ENCODE data around the gene XPNPEP2. TPM values are rescaled to one million over a fixed set of nuclear protein-coding genes. Genes with fewer than 3 reads are reported as not detected.

XPNPEP2 gene
- total and polyA plus RNA-seq, 5 donors = 1.3 to 4.1 (median 2.5) TPM

- DNase-seq (peak; percentile 37 to 70 (median 69)), ATAC-seq (peak; percentile 50 to 51)
- 62% methylated on average over 8 of the region's 8 CpGs for WGBS
- Histone ChIP-seq H3K27ac (ENCODE audit: low read length) (no peak overlapping the region), H3K4me3 (ENCODE audit: low read length) (no peak overlapping the region), H3K4me1 (ENCODE audit: control insufficient read depth, insufficient read depth, low read length) (no peaks in the 10 kb centered on the region), H3K9me3 (ENCODE audit: control insufficient read depth, low read length) (no peaks in the 10 kb centered on the region), H3K27me3 (ENCODE audit: control insufficient read depth, insufficient read depth) (no peaks in the 10 kb centered on the region)
- intact Hi-C loops (cut with DNase I) = no loop called here
Observed at GRCh38 chrX:129781134-129781672, 42.4 kb downstream of the XPNPEP2 start.

GRCh38 chrX:129781680-129782495 lies 43.1 kb downstream of the XPNPEP2 start:
- Histone ChIP-seq H3K27me3 (ENCODE audit: control insufficient read depth, insufficient read depth) (no peaks in the 10 kb centered on the region), H3K9me3 (ENCODE audit: control insufficient read depth, low read length) (no peaks in the 10 kb centered on the region), H3K4me3 (ENCODE audit: low read length) (no peak overlapping the region), H3K27ac (ENCODE audit: low read length) (no peak overlapping the region), H3K4me1 (ENCODE audit: control insufficient read depth, insufficient read depth, low read length) (no peaks in the 10 kb centered on the region)
- ATAC-seq = no peak
- intact Hi-C loops (cut with DNase I) = no loop called here
- no peak for DNase-seq
- WGBS = 89% methylated on average over 10 of the region's 10 CpGs

- ATAC-seq = no peak
- H3K4me1 ChIP-seq (ENCODE audit: control insufficient read depth, insufficient read depth, low read length) = no peaks in the 10 kb centered on the region
- no peak overlapping the region for H3K27ac ChIP-seq (ENCODE audit: low read length)
- no peaks in the 10 kb centered on the region for H3K9me3 ChIP-seq (ENCODE audit: control insufficient read depth, low read length)
- no peaks in the 10 kb centered on the region for H3K27me3 ChIP-seq (ENCODE audit: control insufficient read depth, insufficient read depth)
- intact Hi-C loops (cut with DNase I) = no loop called here
- H3K4me3 ChIP-seq (ENCODE audit: low read length) = no peak overlapping the region
- WGBS = 72% methylated on average over 4 of the region's 4 CpGs
- DNase-seq = no peak
Observed at GRCh38 chrX:129782706-129783105, 43.9 kb downstream of the XPNPEP2 start.

GRCh38 chrX:129783291-129783713 lies 44.5 kb downstream of the XPNPEP2 start:
- Histone ChIP-seq H3K9me3 (ENCODE audit: control insufficient read depth, low read length) (no peaks in the 10 kb centered on the region), H3K4me1 (ENCODE audit: control insufficient read depth, insufficient read depth, low read length) (no peaks in the 10 kb centered on the region), H3K27ac (ENCODE audit: low read length) (no peak overlapping the region), H3K27me3 (ENCODE audit: control insufficient read depth, insufficient read depth) (no peaks in the 10 kb centered on the region), H3K4me3 (ENCODE audit: low read length) (no peak overlapping the region)
- ATAC-seq (no peak), DNase-seq (no peak)
- 85% methylated on average over 11 of the region's 11 CpGs for WGBS
- intact Hi-C loops (cut with DNase I) = no loop called here

GRCh38 chrX:129784371-129784770 lies 45.6 kb downstream of the XPNPEP2 start:
- Histone ChIP-seq H3K27ac (ENCODE audit: low read length) (no peak overlapping the region), H3K4me3 (ENCODE audit: low read length) (no peak overlapping the region), H3K9me3 (ENCODE audit: control insufficient read depth, low read length) (no peaks in the 10 kb centered on the region), H3K27me3 (ENCODE audit: control insufficient read depth, insufficient read depth) (no peaks in the 10 kb centered on the region), H3K4me1 (ENCODE audit: control insufficient read depth, insufficient read depth, low read length) (no peaks in the 10 kb centered on the region)
- no peak for DNase-seq
- 80% methylated on average over 7 of the region's 7 CpGs for WGBS
- no peak for ATAC-seq
- intact Hi-C loops (cut with DNase I) = no loop called here

- no peak overlapping the region for H3K27ac ChIP-seq (ENCODE audit: low read length)
- no peaks in the 10 kb centered on the region for H3K27me3 ChIP-seq (ENCODE audit: control insufficient read depth, insufficient read depth)
- intact Hi-C loops (cut with DNase I) = no loop called here
Observed at GRCh38 chrX:129785160-129785947, 46.6 kb downstream of the XPNPEP2 start.

GRCh38 chrX:129786210-129786651 lies 47.5 kb downstream of the XPNPEP2 start:
- Histone ChIP-seq H3K4me3 (ENCODE audit: low read length) (no peak overlapping the region), H3K27ac (ENCODE audit: low read length) (no peak overlapping the region), H3K9me3 (ENCODE audit: control insufficient read depth, low read length) (no peaks in the 10 kb centered on the region), H3K4me1 (ENCODE audit: control insufficient read depth, insufficient read depth, low read length) (no peaks in the 10 kb centered on the region), H3K27me3 (ENCODE audit: control insufficient read depth, insufficient read depth) (no peaks in the 10 kb centered on the region)
- DNase-seq (no peak), ATAC-seq (no peak)
- WGBS = 58% methylated on average over 3 of the region's 3 CpGs
- intact Hi-C loops (cut with DNase I) = no loop called here

More at GRCh38 chrX:129785160-129785947, 46.6 kb downstream of the XPNPEP2 start:
- Histone ChIP-seq H3K4me1 (ENCODE audit: control insufficient read depth, insufficient read depth, low read length) (no peaks in the 10 kb centered on the region), H3K9me3 (ENCODE audit: control insufficient read depth, low read length) (no peaks in the 10 kb centered on the region), H3K4me3 (ENCODE audit: low read length) (no peak overlapping the region)
- DNase-seq (no peak), ATAC-seq (no peak)
- 65% methylated on average over 11 of the region's 11 CpGs for WGBS

- no peaks in the 10 kb centered on the region for H3K9me3 ChIP-seq (ENCODE audit: control insufficient read depth, low read length)
- 76% methylated on average over 11 of the region's 11 CpGs for WGBS
- ATAC-seq = no peak
Observed at GRCh38 chrX:129787336-129788055, 48.7 kb downstream of the XPNPEP2 start.

GRCh38 chrX:129788527-129788926 lies 49.7 kb downstream of the XPNPEP2 start:
- Histone ChIP-seq H3K4me1 (ENCODE audit: control insufficient read depth, insufficient read depth, low read length) (no peaks in the 10 kb centered on the region), H3K27ac (ENCODE audit: low read length) (no peak overlapping the region), H3K9me3 (ENCODE audit: control insufficient read depth, low read length) (no peaks in the 10 kb centered on the region), H3K27me3 (ENCODE audit: control insufficient read depth, insufficient read depth) (no peaks in the 10 kb centered on the region), H3K4me3 (ENCODE audit: low read length) (no peak overlapping the region)
- 82% methylated on average over 6 of the region's 6 CpGs for WGBS
- intact Hi-C loops (cut with DNase I) = no loop called here
- ATAC-seq = no peak
- no peak for DNase-seq

More at GRCh38 chrX:129787336-129788055, 48.7 kb downstream of the XPNPEP2 start:
- Histone ChIP-seq H3K4me3 (ENCODE audit: low read length) (no peak overlapping the region), H3K27ac (ENCODE audit: low read length) (no peak overlapping the region), H3K4me1 (ENCODE audit: control insufficient read depth, insufficient read depth, low read length) (no peaks in the 10 kb centered on the region), H3K27me3 (ENCODE audit: control insufficient read depth, insufficient read depth) (no peaks in the 10 kb centered on the region)
- no peak for DNase-seq
- intact Hi-C loops (cut with DNase I) = no loop called here

GRCh38 chrX:129790146-129790545 lies 51.4 kb downstream of the XPNPEP2 start:
- Histone ChIP-seq H3K4me1 (ENCODE audit: control insufficient read depth, insufficient read depth, low read length) (no peaks in the 10 kb centered on the region), H3K4me3 (ENCODE audit: low read length) (no peak overlapping the region), H3K9me3 (ENCODE audit: control insufficient read depth, low read length) (no peaks in the 10 kb centered on the region), H3K27ac (ENCODE audit: low read length) (no peak overlapping the region), H3K27me3 (ENCODE audit: control insufficient read depth, insufficient read depth) (no peaks in the 10 kb centered on the region)
- intact Hi-C loops (cut with DNase I) = no loop called here
- ATAC-seq = no peak
- no peak for DNase-seq
- WGBS = 76% methylated on average over 3 of the region's 3 CpGs
